HepG2 (cell line): ENCODE results near the gene DPAGT1. TPM values are rescaled to one million over a fixed set of nuclear protein-coding genes. Genes with fewer than 3 reads are reported as not detected.

ENCODE experiments used
- BCLAF1 ChIP-seq: fragments of 450-650 bp; IDR thresholded peaks from 2 replicates; pipeline ENCODE4 v1.6.1; 2017; ENCODE audit warnings: mild to moderate bottlenecking
- CBFB ChIP-seq: sonication (generic); formaldehyde crosslinking; IDR thresholded peaks from 2 replicates; pipeline ENCODE4 v1.4.0; 2020; ENCODE audit warnings: missing genetic modification reagents
- CC2D1A ChIP-seq: sonication (generic); formaldehyde crosslinking; IDR thresholded peaks from 2 replicates; pipeline ENCODE4 v1.8.1; 2023; ENCODE audit warnings: mild to moderate bottlenecking, missing genetic modification reagents
- PAXIP1 ChIP-seq: sonication (generic); formaldehyde crosslinking; conservative IDR thresholded peaks from 2 replicates; pipeline ENCODE4 v1.4.0; 2020; ENCODE audit warnings: mild to moderate bottlenecking, missing genetic modification reagents, moderate library complexity
- SOX5 ChIP-seq: IDR thresholded peaks from 2 replicates; pipeline ENCODE4 v1.6.1; 2016; ENCODE audit warnings: borderline replicate concordance
- TFAP4 ChIP-seq: sonication (generic); IDR thresholded peaks from 2 replicates; pipeline ENCODE4 v1.6.1; 2016; ENCODE audit warnings: low read depth, borderline replicate concordance
- ZNF260 ChIP-seq: sonication (generic); formaldehyde crosslinking; IDR thresholded peaks from 2 replicates; pipeline ENCODE4 v1.4.0; 2020; ENCODE audit warnings: missing genetic modification reagents, low read depth, mild to moderate bottlenecking, borderline replicate concordance
- ZNF317 ChIP-seq: sonication (generic); formaldehyde crosslinking; IDR thresholded peaks from 2 replicates; pipeline ENCODE4 v1.5.0; 2020; ENCODE audit warnings: mild to moderate bottlenecking, missing genetic modification reagents
- ZNF337 ChIP-seq: sonication (generic); formaldehyde crosslinking; IDR thresholded peaks from 2 replicates; pipeline ENCODE4 v1.5.1; 2020; ENCODE audit warnings: missing genetic modification reagents, low read depth, mild to moderate bottlenecking, borderline replicate concordance
- ZNF407 ChIP-seq: sonication (generic); formaldehyde crosslinking; IDR thresholded peaks from one replicate; pipeline ENCODE4 v1.5.1; 2020; ENCODE audit warnings: mild to moderate bottlenecking, missing genetic modification reagents; ENCODE audit errors: not compliant biosample characterization
- ZNF441 ChIP-seq: sonication (generic); formaldehyde crosslinking; IDR thresholded peaks from 2 replicates; pipeline ENCODE4 v1.7.0; 2021; ENCODE audit warnings: missing genetic modification reagents, borderline replicate concordance
- ZNF446 ChIP-seq: sonication (generic); formaldehyde crosslinking; IDR thresholded peaks from 2 replicates; pipeline ENCODE4 v1.5.0; 2020; ENCODE audit warnings: mild to moderate bottlenecking, missing genetic modification reagents
- polyA plus RNA-seq, 8 experiments: library from polyadenylated mRNA; depleted of rRNA in 3 of 8; stranded (reverse) in 7 of 8; unstranded in 1 of 8; fragments of >200 nt; fragmentation: Illumina TruSeq in 4 of 8; extraction: Trizol in 4 of 8; gene quantifications; 2 replicates each; pipeline versions ENCODE4 v1.2.1 to v1.2.3, GENCODE V29; 2011 to 2016; ENCODE audit warnings: low read depth in 4 of 8, missing spikeins in 1 of 8, mixed read lengths in 1 of 8; ENCODE audit not compliant: insufficient read depth in 1 of 8
- total RNA-seq, 5 experiments: library from RNA; depleted of rRNA; stranded (reverse); fragments of >200 nt; fragmentation: Illumina TruSeq; extraction: Trizol; gene quantifications; 2 replicates each; pipeline ENCODE4 v1.2.3, GENCODE V29; 2016; ENCODE audit warnings: low read depth in 1 of 5

Gene DPAGT1
- total and polyA plus RNA-seq, 2 of the 13 experiments (the other 11 are each of a cell fraction or from before 2014, with no cell fraction given): 37.6 to 70.7 TPM

GRCh38 chr11:119106564-119107537 is 5.2 kb upstream of the DPAGT1 start, which contains the start of gene C2CD2L (continued):
- TF ChIP-seq BCLAF1 (no peak), PAXIP1 (CRISPR knock-in tag) (no peak), ZNF446 (CRISPR knock-in tag) (0 out of 2 replicates have a peak, but pooled peaks have one; percentile 65), CBFB (CRISPR knock-in tag) (no peak), ZNF407 (CRISPR knock-in tag) (no peak), TFAP4 (no peak), ZNF260 (CRISPR knock-in tag) (no peak), ZNF441 (CRISPR knock-in tag) (no peak), SOX5 (CRISPR knock-in tag) (0 out of 2 replicates have a peak, but pooled peaks have one; percentile 3), ZNF337 (no peak), ZNF317 (CRISPR knock-in tag) (no peak), CC2D1A (CRISPR knock-in tag) (no peak)
